CD4-positive, CD25-positive, alpha-beta regulatory T cell (primary cell): Measurements from ENCODE around the gene PTGDR. TPM values are rescaled to one million over a fixed set of nuclear protein-coding genes. Genes with fewer than 3 reads are reported as not detected.

Source experiments
- ATAC-seq, 2 donors: fragments of 150-1000 bp; cut with Tn5 transposase; one replicate each; pipeline ENCODE4 v1.10.0; 2021; ENCODE audit warnings: low read depth in 2 of 2, moderate number of reproducible peaks in 2 of 2, moderate library complexity in 1 of 2
- DNase-seq, 3 donors: peaks; one replicate each; pipeline versions ENCODE4 v3.0.0 to v3.0.0-alpha.2; 2012 to 2022; ENCODE audit warnings: mixed read lengths in 1 of 3
- H3K27ac ChIP-seq: one replicate; pipeline ENCODE4 v1.7.0; 2013; ENCODE audit warnings: mild to moderate bottlenecking, low read length; ENCODE audit not compliant: insufficient read depth, poor library complexity, severe bottlenecking
- H3K27me3 ChIP-seq: one replicate; pipeline ENCODE4 v1.7.0; 2013; ENCODE audit warnings: low read length; ENCODE audit not compliant: control insufficient read depth, insufficient read depth
- H3K36me3 ChIP-seq: one replicate; pipeline ENCODE4 v1.7.0; 2013; ENCODE audit warnings: mild to moderate bottlenecking, low read length, moderate library complexity; ENCODE audit not compliant: control insufficient read depth, insufficient read depth
- H3K4me1 ChIP-seq: 2 replicates; pipeline ENCODE4 v1.7.0; 2013; ENCODE audit warnings: mild to moderate bottlenecking, low read length; ENCODE audit not compliant: insufficient read depth, control insufficient read depth, poor library complexity, severe bottlenecking
- H3K4me3 ChIP-seq: one replicate; pipeline ENCODE4 v1.7.0; 2013; ENCODE audit warnings: low read depth, mild to moderate bottlenecking, low read length, moderate library complexity
- H3K9me3 ChIP-seq, 2 experiments: 1 replicate in 1 of 2; 2 replicates in 1 of 2; pipeline ENCODE4 v1.7.0; 2013; ENCODE audit warnings: low read length in 2 of 2, mild to moderate bottlenecking in 1 of 2, moderate library complexity in 1 of 2; ENCODE audit not compliant: control insufficient read depth in 2 of 2
- H3K27ac Mint-ChIP-seq, 3 donors: one replicate each; pipeline ENCODE4 v1.8.0; 2020 to 2022; ENCODE audit warnings: mild to moderate bottlenecking in 3 of 3, mixed read lengths in 3 of 3, moderate library complexity in 2 of 3
- H3K27me3 Mint-ChIP-seq: one replicate; pipeline ENCODE4 v1.8.0; 2022; ENCODE audit warnings: mild to moderate bottlenecking, mixed read lengths
- H3K36me3 Mint-ChIP-seq: one replicate; pipeline ENCODE4 v1.8.0; 2020; ENCODE audit warnings: mixed read lengths
- H3K4me1 Mint-ChIP-seq, 4 donors: one replicate each; pipeline ENCODE4 v1.8.0; 2020 to 2022; ENCODE audit warnings: mixed read lengths in 4 of 4, mild to moderate bottlenecking in 1 of 4
- H3K4me3 Mint-ChIP-seq, 4 donors: one replicate each; pipeline ENCODE4 v1.8.0; 2020 to 2022; ENCODE audit warnings: mild to moderate bottlenecking in 4 of 4, mixed read lengths in 4 of 4, moderate library complexity in 3 of 4
- H3K9me3 Mint-ChIP-seq, 7 donors: one replicate each; pipeline ENCODE4 v1.8.0; 2020 to 2022; ENCODE audit warnings: mixed read lengths in 7 of 7, mild to moderate bottlenecking in 3 of 7, moderate library complexity in 2 of 7
- polyA plus RNA-seq, 4 donors: library from polyadenylated mRNA; unstranded; fragments of 300-500 nt; fragmentation: Illumina TruSeq; gene quantifications; one replicate each; pipeline ENCODE4 v1.2.3, GENCODE V29; 2021
- total RNA-seq: library from RNA; stranded (reverse); gene quantifications from one replicate; pipeline ENCODE4 v1.2.3, GENCODE V29; 2022

Gene PTGDR, protein sequence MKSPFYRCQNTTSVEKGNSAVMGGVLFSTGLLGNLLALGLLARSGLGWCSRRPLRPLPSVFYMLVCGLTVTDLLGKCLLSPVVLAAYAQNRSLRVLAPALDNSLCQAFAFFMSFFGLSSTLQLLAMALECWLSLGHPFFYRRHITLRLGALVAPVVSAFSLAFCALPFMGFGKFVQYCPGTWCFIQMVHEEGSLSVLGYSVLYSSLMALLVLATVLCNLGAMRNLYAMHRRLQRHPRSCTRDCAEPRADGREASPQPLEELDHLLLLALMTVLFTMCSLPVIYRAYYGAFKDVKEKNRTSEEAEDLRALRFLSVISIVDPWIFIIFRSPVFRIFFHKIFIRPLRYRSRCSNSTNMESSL
- 0.12 TPM for total RNA-seq
- polyA plus RNA-seq, result under 1 TPM in 2 of 4 donors, not detected in 2; 0.07 to 0.22 TPM

DNA sequence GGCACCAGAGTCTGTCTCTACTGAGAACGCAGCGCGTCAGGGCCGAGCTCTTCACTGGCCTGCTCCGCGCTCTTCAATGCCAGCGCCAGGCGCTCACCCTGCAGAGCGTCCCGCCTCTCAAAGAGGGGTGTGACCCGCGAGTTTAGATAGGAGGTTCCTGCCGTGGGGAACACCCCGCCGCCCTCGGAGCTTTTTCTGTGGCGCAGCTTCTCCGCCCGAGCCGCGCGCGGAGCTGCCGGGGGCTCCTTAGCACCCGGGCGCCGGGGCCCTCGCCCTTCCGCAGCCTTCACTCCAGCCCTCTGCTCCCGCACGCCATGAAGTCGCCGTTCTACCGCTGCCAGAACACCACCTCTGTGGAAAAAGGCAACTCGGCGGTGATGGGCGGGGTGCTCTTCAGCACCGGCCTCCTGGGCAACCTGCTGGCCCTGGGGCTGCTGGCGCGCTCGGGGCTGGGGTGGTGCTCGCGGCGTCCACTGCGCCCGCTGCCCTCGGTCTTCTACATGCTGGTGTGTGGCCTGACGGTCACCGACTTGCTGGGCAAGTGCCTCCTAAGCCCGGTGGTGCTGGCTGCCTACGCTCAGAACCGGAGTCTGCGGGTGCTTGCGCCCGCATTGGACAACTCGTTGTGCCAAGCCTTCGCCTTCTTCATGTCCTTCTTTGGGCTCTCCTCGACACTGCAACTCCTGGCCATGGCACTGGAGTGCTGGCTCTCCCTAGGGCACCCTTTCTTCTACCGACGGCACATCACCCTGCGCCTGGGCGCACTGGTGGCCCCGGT lies at the start of gene PTGDR:
TSS of gene PTGDR (plus strand) at position 198 of the 778 bp plus-strand sequence. CDS start at position 315, 117 bp downstream.
- no peak within 1 kb of the TSS for H3K27ac Mint-ChIP-seq
- peaks cover 0 to 29% (median 21%) of the 10 kb centered on the region in 4 donors for H3K4me1 Mint-ChIP-seq
- no peaks in the 10 kb centered on the region for H3K36me3 Mint-ChIP-seq
- Histone ChIP-seq H3K36me3 (no peaks in the 10 kb centered on the region), H3K27ac (no peak within 1 kb of the TSS), H3K4me3 (no peak within 1 kb of the TSS), H3K4me1 (peaks cover 13% of the 10 kb centered on the region), H3K27me3 (peaks cover 32% of the 10 kb centered on the region), H3K9me3 (no peaks in the 10 kb centered on the region)
- H3K4me3 Mint-ChIP-seq, result peak within 1 kb of the TSS in 3 of 4 donors; percentile 50 to 71 (median 58)
- peaks cover 0 to 5% (median 0%) of the 10 kb centered on the region in 7 donors for H3K9me3 Mint-ChIP-seq
- ATAC-seq (peak in 1 of 2 donors; percentile 34), DNase-seq (peak in 1 of 3 donors; percentile 34)
- H3K27me3 Mint-ChIP-seq, result peaks cover 81% of the 10 kb centered on the region

DNA sequence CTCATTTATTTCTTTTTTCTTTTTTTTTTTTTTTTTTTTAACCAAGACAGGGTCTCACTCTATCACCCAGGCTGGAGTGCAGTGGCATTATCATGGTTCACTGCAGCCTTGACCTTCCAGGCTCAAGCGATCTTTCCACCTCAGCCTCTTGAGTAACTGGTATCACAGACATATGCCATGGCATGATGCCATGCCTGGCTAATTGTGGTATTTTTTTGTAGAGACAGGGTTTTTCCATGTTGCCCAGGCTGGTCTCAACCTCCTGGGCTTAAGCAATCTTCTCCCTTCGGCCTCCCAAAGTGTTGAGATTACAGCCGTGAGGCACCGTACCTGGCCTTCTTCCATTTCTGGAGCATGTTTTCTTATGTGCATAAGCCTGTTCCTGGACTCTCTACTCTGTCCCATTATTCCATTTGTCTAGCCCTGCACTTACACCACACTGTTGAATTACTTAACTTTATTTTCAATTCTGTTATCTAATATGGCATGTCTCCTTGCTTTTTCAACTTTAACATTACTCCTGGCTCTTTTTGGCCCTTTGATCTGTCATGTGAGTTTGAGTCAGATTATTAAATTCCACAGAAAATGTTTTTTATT lies 47.9 kb upstream of the PTGDR start:
- Histone ChIP-seq H3K4me1 (peaks cover 8% of the 10 kb centered on the region), H3K27me3 (no peaks in the 10 kb centered on the region), H3K4me3 (no peak overlapping the region), H3K9me3 (no peaks in the 10 kb centered on the region), H3K36me3 (no peaks in the 10 kb centered on the region), H3K27ac (no peak overlapping the region)
- Mint-ChIP-seq H3K27ac (no peak overlapping the region), H3K4me1 (peaks cover 0 to 15% (median 7%) of the 10 kb centered on the region in 4 donors), H3K4me3 (no peak overlapping the region), H3K27me3 (peaks cover 16% of the 10 kb centered on the region), H3K9me3 (peaks cover 0 to 4% (median 0%) of the 10 kb centered on the region in 7 donors), H3K36me3 (no peaks in the 10 kb centered on the region)
- ATAC-seq (no peak), DNase-seq (no peak)

DNA sequence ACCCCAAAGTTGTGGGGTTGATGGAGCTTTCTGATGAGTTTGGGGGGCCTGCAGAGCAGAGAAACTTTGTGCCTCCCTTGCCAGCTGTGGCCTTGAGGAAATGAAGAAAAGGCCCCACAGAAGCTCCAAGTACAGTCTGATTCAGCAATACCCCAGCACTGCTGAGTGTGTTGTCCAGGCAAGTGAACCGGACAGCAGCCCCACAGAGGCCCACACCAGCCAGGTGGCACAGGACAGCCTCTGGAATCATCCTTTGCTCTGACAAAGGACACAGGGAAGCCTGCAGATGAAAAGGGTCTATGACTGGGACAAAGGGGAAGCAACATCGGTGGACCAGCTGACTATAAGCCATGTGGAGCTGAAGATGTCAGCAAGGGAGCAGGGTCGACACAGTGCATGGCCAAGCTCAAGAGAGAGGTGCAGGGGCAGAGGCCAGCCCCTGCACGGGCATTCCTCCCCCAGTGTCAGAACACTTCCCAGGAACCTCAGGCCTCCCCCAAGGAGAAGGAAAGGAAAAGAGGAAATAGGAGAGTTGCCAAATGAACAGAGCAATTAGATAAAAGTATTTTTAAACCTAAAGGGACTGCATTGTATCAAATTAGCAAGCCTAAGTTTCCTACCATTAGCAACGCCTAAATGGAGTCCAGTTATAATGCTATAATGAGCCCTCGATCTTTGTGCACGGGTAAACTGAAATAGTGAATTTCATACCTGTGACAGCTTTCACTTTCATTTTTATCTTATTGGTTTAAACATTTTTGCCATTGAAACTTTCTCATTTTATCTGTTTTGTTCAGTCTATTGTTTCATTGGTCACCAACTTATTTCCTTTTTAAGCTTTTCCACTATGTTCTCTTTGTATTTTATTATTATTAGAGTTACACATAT lies 46.3 kb upstream of the PTGDR start:
- peaks cover 3% of the 10 kb centered on the region for H3K27me3 ChIP-seq
- no peaks in the 10 kb centered on the region for H3K9me3 ChIP-seq
- ATAC-seq, result peak in 1 of 2 donors; percentile 46
- peak overlapping the region; percentile 71 to 98 (median 94) for H3K27ac Mint-ChIP-seq
- peak in 1 of 3 donors; percentile 60 for DNase-seq
- peaks cover 0 to 15% (median 7%) of the 10 kb centered on the region in 4 donors for H3K4me1 Mint-ChIP-seq
- peaks cover 0 to 2% (median 0%) of the 10 kb centered on the region in 7 donors for H3K9me3 Mint-ChIP-seq
- no peaks in the 10 kb centered on the region for H3K36me3 ChIP-seq
- H3K27me3 Mint-ChIP-seq, result peaks cover 12% of the 10 kb centered on the region
- peak overlapping the region; percentile 83 to 96 (median 87) for H3K4me3 Mint-ChIP-seq
- no peak overlapping the region for H3K27ac ChIP-seq
- H3K4me1 ChIP-seq, result peaks cover 8% of the 10 kb centered on the region
- H3K36me3 Mint-ChIP-seq, result no peaks in the 10 kb centered on the region
- H3K4me3 ChIP-seq, result peak overlapping the region; percentile 91

DNA sequence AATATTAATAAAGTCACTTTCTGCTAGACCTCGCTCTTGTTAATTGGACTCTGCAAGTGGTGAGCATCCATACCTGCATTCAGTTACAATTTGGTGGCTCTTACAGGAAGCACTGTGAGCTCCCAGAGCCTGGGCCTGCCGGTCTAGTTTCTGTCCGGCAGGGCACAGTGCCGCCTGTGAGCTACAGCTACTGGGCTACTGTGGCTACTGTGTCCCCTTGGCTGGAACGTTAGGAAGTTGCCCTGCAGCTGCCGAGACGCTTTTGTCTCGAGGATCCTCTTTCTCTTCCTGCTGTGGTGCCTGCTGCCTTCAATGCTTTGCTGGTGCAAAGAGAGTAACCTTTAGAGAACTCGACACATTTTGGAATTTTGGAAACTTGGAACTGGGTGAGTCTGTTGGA lies 44.6 kb upstream of the PTGDR start:
- Histone ChIP-seq H3K36me3 (no peaks in the 10 kb centered on the region), H3K27me3 (peaks cover 3% of the 10 kb centered on the region), H3K4me3 (no peak overlapping the region), H3K4me1 (peaks cover 8% of the 10 kb centered on the region), H3K9me3 (no peaks in the 10 kb centered on the region), H3K27ac (no peak overlapping the region)
- ATAC-seq (no peak), DNase-seq (no peak)
- Mint-ChIP-seq H3K4me3 (peak overlapping the region in 1 of 4 donors; percentile 55), H3K36me3 (no peaks in the 10 kb centered on the region), H3K27me3 (no peaks in the 10 kb centered on the region), H3K4me1 (peaks cover 0 to 15% (median 7%) of the 10 kb centered on the region in 4 donors), H3K27ac (peak overlapping the region in 1 of 3 donors; percentile 93), H3K9me3 (peaks cover 0 to 2% (median 0%) of the 10 kb centered on the region in 7 donors)

DNA sequence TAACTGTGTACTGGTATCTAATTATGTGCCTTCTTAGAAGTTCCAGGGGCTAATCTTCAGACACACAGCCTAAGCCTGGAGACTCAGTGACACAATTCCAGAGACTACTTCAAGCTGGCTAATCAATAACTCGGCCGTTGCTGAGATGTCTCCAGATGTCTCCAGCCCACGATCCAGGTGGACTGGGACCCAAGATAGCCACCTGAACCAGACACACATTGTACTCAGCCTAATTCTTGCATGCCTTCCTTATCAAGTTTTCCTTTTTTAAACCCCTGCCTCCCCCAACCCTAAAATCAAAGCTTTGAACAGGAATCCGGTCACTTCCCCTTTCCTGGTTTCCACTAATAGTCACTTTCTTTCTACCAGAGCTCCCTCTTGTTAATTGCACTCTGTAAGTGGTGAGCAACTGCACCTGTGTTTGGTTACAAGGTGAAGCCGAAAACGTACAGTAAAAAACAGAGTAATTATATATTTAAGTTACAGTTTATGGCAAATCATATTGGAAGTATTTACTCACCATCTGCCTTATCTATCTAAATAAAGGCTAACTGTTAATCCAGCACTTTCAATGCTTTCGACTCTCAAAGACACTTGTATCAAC lies 39.8 kb upstream of the PTGDR start:
- no peak overlapping the region for H3K4me3 Mint-ChIP-seq
- Histone ChIP-seq H3K27me3 (peaks cover 3% of the 10 kb centered on the region), H3K4me1 (no peaks in the 10 kb centered on the region), H3K9me3 (no peaks in the 10 kb centered on the region), H3K36me3 (no peaks in the 10 kb centered on the region), H3K27ac (no peak overlapping the region), H3K4me3 (no peak overlapping the region)
- H3K27ac Mint-ChIP-seq, result no peak overlapping the region
- peaks cover 0 to 4% (median 0%) of the 10 kb centered on the region in 4 donors for H3K4me1 Mint-ChIP-seq
- H3K36me3 Mint-ChIP-seq, result no peaks in the 10 kb centered on the region
- peaks cover 14% of the 10 kb centered on the region for H3K27me3 Mint-ChIP-seq
- no peak for ATAC-seq
- no peak for DNase-seq
- H3K9me3 Mint-ChIP-seq, result no peaks in the 10 kb centered on the region

DNA sequence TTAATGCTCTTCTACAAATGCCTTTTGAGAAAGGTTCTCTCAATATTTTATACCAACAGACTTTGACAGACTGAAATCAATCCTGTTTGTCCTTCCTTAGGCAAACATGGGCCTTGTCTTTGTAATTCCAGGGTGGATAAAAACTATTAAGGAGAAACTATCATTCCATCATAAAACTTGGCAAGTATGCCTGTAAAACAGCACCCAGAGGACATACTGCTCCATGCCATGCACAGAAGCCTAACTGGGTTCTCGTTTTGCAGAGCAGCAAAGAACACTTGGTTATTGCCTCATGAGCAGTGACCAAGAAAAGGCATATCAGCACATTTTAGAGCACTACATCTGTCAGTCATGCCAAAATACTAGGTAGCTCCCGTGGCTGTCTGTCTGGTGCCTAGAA lies 33.8 kb upstream of the PTGDR start:
- H3K36me3 ChIP-seq, result no peaks in the 10 kb centered on the region
- peaks cover 4% of the 10 kb centered on the region for H3K36me3 Mint-ChIP-seq
- H3K27me3 ChIP-seq, result peaks cover 7% of the 10 kb centered on the region
- H3K27ac Mint-ChIP-seq, result no peak overlapping the region
- no peak overlapping the region for H3K27ac ChIP-seq
- no peaks in the 10 kb centered on the region for H3K4me1 ChIP-seq
- no peaks in the 10 kb centered on the region for H3K9me3 Mint-ChIP-seq
- H3K4me3 Mint-ChIP-seq, result no peak overlapping the region
- no peak for DNase-seq
- no peak overlapping the region for H3K4me3 ChIP-seq
- no peak for ATAC-seq
- peaks cover 38% of the 10 kb centered on the region for H3K27me3 Mint-ChIP-seq
- peaks cover 0 to 2% (median 0%) of the 10 kb centered on the region in 4 donors for H3K4me1 Mint-ChIP-seq
- no peaks in the 10 kb centered on the region for H3K9me3 ChIP-seq
